Raji (cell line): ENCODE data around the gene MN1.

Experiments
- POLR2A ChIP-seq: IDR thresholded peaks from 2 replicates; pipeline ENCODE4 v1.6.1; 2011; ENCODE audit warnings: low read depth, low read length, control low read depth; ENCODE audit not compliant: insufficient read depth

The MN1 gene

DNA sequence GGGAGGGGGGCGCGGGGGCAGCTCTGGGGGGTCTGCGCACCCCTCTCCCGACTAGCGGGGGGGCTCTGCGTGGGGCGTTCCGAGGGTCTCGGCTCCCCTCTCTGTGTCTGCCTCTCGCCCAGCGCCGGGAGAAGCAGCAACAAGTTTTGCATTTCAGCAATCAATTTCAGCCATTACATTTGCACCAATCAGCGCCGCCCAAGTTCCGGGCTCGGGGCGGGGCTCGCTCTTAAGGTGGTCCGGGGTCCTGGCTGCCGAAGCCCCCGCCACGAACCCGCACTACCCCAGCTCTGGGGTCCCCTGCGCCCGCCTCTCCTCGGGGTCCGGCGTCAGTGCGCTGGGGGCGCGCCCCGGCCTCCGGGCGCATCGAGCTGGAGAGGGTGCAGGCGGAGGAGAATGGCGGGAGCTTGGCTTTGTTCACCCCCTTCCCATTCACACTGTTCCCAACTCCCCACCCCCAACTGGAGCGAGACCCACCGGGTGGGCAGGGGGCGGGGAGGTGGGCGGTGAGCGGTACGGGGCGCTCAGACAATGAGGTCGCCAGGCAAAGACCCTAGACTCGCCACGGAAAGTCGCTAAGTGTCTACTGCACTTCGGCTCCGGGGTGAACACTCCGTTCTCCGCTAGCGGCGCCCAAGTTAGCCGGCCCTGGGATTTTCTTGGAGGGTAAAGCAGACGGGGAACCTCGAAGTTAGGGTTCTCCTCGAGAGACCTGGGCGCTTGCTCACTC, at the start of gene MN1:
Gene MN1 (minus strand): TSS at position 141 of the 730 bp plus-strand sequence. CDS start 1,213 bp downstream, outside the sequence.
- TF ChIP-seq POLR2A: no peak

DNA sequence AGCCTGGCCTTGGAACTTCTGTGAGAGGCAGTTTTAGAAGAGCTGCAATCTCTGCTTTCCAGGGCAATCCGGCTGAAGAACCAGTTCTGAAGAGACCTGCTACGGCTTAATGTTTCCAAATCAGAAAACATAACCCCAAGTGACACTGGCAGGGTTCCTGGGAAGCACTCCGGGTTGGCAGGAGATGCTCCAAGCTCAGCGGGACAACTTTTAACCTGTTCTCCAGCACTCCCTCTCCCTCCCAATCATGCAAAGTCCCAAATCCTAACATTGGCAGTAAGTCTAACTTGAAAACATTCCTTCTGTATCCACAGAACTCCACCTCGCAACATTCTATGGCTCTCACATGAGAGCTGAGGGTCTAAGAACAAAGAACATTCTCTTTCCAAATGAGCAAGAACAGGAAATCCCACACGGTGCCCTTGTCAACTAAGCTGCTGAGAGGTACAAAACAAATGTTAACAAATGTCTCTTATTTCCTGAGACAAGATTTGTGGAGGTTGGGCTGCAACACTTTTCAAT, 48.5 kb upstream of the MN1 start:
- no peak for TF ChIP-seq POLR2A

DNA sequence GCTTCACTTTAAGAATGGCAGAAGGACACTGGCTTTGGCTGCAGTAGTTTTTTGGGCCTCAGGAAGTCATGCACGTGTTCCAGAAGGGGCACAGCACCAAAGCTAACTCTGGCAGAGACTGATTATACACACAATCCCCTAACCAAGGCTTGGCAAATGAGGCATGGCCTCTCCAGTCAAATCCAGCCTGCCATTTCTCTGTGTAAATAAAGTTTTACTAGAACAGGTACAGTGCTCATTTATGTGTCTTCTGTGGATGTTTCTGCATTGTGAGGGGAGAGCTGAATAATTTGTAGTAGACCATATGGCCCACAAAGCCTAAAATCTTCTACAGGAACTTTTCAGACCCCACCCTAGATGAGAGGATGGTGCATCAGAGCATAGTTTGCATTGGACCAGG, 46.4 kb upstream of the MN1 start:
- TF ChIP-seq POLR2A: no peak

DNA sequence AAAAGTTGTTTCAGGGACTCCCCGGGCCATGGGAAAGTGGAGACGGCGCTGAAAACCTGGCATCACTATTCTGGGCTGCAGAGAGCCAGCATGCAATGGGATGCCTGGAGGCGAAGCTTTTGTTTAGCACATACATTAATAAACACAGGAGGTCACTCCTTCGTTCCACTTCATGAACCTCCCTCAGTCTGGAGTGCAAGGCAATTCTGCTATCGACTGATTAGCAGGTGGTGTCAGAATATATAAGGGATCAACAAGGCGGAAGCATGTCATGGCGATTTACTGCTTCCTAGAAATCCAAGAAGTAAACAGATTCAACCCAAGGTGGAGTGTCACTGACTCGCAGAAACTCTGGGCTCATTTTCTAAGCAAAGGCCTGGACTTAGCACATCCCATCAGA, 45.4 kb upstream of the MN1 start:
- no peak for TF ChIP-seq POLR2A

DNA sequence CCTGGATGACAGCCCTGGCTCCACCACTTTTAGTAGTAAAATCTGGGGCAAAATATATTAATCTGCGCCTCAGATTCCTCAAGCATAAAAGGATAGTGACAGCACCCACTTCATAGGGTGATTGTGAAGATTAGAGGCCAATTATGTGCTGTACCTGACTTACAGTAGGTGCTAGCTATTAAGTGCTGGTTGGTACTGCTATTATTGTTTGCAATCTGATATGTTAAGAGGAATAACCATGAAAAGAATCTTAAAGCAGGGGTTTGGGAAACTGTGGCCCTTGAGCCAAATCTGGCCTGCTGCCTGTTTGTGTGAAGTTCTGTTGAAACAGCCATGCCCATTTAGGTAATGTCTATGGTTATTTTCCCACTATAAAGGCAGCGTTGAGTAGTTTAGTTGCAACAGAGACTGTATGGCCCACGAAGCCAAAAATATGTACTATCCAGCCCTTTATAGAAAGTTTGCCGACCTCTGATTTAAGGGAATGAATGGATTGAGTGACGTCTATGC, 44.7 kb upstream of the MN1 start:
- TF ChIP-seq POLR2A: no peak

DNA sequence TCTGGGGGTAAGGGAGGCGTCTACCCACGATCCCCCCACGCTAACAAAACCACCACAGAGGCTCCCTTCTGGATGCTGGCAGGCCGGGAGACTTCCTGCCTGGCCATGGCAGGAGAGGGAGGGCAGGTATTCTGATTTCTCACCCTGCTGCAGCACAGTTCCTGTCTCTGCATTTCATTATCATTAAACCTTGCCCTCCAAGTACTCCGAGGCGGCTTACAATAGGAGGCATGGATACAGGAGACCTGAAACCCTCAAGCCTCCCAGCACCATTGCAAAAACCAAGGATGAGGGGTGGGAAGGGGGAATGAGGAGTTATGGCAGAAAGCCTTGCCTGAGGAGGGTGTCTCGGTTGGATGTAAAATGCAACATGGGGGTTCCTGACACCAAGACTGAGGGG, 44.1 kb upstream of the MN1 start:
- TF ChIP-seq POLR2A: no peak

DNA sequence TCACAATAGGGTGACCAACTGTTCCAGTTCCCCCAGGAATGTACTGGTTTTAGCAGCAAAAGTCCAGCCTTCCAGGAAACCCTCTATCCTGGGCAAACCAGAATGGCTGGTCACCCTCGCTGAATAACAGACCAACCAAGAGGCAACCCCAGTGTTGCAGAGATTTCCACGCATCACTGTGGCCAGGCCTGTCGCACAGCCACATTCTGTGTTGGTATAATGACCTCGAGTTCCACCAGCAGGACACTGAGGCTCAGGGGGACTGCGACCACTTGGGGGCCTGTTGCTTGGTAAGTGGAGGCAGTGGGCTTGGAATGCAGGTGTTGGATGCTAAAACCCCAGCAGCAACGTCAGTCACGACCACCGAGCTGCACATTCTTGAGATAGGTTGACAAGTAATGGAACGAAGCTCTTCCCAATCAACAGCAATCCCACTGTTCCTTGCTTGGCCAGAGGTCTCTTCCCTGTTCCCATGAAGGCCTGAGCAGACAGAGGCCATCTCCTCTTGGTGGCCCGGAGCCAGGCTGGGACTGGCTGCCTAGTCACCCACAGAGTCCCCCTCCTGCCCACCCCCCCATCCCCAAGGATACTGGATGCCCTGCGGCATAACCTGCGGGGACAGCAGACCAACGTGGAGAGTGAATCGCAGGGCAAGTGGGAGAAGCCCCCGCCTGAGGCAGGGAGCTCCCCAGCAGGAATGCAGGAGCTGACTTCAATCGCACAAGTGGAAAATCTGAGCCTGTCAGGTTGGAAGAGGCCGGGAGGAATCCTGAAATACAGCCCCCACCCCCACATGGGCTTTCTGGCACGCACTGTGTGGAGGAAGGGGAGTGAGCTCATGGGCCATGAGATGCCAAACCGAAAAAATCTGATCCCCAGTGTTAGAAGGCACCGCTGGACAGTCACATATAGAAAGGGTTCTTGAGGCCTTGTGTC, 43.4 kb upstream of the MN1 start:
- TF ChIP-seq POLR2A: no peak

DNA sequence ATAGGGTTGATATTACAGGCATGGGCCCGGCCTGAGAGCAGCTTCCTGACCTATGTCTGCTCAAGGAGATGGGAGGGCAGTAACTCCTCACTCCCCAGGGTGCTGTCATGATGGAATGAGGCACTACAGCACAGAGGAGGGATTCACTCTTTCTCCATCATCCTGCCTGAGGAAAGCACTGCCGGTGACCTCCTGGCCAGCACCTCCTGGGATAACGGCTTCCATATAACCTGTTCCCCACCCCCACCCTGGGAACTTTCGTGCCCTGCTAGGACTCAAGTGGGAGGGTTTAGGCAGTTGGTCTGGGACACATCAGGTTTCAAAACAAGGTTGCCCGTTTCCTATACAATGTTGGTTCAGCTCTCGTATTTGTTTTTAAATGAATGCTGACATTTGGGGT, 42.7 kb upstream of the MN1 start:
- no peak for TF ChIP-seq POLR2A

DNA sequence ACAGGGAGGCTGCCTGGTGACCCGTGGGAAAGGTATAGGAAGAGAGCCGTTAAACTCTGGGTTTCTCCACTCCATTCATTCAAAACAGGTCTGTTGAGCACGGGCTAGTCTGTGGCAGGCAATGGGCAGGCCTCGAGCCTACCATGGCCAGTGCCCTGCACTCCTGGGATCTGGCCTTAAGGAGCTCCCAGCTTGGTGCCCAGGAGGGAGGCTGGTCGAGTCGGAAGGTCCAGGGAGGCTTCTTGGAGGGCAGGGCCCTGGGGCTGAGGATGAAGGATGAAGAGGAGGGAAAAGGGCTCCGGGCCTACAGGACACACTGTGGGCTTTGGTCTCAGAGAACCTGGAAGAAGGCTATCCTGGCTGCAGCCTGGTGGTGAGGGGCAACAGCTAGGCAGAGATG, 41.9 kb upstream of the MN1 start:
- no peak for TF ChIP-seq POLR2A

DNA sequence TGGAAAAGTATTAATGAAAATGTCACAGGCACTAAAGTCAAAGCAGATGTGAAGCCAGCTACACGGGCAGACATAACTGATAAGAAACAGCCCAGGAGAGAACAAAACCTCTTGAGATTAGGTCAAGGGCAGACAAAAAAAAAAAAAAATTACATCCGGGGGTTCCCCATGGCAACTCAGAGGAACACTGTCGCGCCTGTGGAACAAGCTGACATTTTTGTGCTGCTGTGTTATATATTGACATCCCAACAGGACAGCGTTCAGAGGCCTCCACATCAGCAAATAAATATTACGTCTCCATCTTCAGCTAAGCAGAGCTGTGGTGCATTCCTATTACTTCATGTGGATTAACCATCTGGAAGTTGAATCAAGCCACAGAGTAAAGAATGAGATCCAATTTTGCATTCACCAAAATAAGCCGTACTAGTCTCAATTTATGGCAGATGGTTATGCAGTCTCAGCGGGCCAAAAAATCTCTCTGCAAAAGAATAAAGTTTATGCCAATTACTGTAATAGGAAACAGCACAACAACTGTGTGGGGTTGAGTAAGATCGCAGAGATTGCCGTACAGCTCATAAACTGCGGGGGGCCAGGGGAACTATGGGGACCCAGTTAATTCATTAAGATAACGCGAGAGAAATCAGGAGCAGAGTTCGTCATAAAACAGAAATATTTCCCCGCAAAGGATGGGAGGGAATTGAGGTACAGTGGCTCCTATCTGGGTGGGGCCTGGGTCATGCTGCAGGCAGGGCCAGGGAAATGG, 41.3 kb upstream of the MN1 start:
- no peak for TF ChIP-seq POLR2A

DNA sequence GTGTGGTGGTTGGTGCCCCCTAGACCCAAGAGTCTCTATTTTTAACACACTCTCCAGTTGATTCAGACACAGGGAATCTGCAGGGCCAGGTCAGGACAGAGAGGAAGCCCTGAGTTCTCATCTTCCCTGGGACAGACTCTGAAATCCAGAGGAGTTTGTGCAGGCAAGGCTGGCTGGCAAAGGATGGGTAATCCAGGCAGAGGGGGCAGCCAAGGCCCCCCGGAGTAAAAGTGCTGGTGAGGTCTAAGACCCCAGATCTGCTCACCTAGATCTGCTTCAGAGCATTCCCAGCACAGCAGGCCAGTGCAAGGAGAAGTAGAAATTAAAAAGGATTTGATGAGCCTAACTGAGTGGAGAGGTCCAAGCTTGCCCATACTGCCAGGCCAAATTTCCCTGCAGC, 40.6 kb upstream of the MN1 start:
- TF ChIP-seq POLR2A: no peak

DNA sequence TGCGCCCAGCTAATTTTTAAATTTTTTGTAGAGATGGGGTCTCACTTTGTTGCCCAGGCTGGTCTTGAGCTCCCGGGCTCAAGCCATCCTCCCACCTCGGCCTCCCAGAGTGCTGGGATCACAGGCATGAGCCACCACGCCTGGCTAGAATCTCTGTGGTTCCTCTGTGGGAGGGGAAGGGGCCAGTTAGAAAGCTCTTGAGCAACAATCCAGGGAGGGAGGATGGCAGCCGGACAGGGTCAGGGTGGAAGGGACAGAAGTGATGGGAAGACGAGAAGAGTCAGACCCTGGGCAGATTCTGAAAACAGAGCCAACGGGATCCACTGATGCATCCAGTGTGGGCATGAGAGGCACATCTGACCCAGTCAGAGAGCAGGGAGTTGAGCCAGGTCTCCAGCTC, 38.9 kb upstream of the MN1 start:
- TF ChIP-seq POLR2A: no peak

DNA sequence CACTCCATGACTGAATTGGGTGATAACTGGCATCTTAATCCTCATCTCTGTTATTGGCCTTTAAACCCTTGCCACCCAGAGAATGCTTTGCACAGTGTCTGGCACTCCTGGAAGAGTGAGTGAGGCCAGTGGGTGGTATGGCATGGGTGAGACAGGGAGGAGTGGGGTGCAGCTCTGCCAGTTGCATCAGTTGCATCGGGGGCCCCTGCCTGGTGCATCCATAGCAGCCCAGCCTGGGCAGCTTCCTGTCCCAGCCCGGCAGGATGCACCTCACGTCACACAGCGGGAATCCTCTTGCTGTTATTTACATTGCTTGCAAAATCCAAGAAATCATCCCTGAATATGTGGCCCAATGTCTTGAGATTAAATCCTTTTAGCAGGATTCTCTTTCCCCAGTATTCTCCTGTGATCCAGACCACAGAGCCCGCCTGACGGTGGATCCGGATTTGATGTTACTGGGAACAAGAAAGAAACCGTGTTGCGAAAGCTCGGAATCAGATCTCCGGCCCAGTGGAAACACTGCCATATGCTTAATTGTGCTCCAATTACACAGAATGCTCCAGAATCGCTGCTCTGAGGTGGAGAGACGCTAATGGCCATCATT, 37.6 kb upstream of the MN1 start:
- TF ChIP-seq POLR2A: no peak

DNA sequence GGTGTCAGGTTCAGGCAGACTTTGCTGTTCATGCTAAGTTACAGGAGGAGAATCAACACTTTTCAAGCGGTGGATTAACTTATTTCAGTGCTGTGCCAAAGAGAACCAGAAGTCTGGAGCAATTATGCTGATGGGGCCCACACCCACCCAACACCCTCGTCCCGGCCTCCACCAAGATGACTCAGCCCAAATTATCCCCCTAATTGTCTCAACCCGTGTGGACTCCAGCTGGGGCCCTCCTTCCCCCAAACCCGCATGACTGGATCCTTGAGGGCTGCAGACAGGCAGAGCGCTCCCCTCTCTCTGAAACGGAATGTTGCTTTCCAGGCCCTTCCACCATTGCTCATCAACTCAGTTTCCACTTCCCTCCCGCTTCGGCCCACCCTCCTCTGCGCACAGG, 34.6 kb upstream of the MN1 start:
- no peak for TF ChIP-seq POLR2A

DNA sequence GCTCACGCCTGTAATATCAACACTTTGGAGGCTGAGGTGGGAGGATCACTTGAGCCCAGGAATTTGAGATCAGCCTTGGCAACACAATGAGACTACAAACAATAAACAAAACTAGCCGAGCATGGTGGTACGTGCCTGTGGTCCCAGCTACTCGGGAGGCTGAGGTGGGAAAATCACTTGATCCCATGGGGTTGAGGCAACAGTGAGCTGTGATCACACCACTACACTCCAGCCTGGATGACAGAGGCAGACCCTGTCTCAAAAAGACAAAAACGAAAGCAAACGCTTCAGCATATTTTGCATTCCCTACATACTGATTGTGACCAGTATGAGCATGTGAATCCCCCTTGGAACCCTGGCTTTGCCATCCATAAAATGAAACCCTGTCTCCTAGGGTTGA, 33.9 kb upstream of the MN1 start:
- TF ChIP-seq POLR2A: no peak
